KG1 (cell line): ENCODE measurements around the gene GRIN1.
A peak's percentile ranks its signal among the peaks of the same experiment; 100 is the strongest.

Source experiments
- DNase-seq: peaks from one replicate; lab custom pipeline; 2025; lab: John Stamatoyannopoulos, UW

The GRIN1 gene

DNA sequence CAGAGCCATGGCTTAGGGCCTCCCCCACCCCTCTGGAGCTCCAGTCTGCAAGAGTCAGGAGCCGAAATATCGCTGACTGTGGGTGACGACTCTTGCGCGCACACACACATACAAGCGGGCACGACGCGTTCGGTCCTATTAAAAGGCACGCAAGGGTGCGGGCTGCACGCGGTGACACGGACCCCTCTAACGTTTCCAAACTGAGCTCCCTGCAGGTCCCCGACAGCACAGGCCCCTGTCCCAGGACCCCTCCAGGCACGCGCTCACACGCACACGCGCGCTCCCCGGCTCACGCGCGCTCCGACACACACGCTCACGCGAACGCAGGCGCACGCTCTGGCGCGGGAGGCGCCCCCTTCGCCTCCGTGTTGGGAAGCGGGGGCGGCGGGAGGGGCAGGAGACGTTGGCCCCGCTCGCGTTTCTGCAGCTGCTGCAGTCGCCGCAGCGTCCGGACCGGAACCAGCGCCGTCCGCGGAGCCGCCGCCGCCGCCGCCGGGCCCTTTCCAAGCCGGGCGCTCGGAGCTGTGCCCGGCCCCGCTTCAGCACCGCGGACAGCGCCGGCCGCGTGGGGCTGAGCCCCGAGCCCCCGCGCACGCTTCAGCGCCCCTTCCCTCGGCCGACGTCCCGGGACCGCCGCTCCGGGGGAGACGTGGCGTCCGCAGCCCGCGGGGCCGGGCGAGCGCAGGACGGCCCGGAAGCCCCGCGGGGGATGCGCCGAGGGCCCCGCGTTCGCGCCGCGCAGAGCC lies at the start of gene GRIN1:
Gene GRIN1, plus strand, starts transcription at position 433 of the 746 bp plus-strand sequence. CDS start 333 bp downstream, outside the sequence.
- DNase-seq: no peak

DNA sequence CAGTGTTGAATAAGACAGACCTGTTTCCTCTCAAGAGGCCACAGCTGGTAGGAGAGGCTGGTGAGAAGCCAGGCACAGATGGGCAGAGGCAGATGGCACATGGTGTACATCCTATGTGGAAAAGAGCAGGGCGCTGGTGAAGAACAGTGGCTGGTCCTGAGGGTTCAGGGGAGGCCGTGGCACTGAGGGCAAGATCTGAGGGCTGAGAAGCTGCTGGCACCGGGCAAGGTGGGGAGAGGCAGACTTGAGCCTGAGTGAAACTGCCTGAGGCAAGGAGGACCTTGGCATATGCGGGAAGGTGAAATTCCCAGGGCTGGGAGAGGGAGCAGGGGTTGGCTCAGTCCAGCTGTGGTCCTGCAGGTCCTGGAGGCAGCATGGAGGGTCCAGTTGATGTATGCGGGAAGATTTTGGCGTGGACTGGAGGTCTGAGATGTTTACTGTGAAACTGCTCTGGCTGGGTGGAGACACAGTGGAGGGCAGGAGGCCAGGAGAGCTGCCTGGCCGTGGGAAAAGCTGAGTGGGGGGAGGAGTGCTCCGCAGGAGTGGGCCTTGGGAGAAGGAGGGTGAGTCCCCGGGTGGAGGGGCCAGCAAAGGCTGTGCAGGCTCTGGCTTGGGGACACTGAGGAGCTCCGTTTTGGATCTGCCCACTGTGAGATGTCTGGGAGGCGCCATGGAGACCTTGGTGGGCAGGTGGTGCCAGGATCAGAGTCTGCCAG lies 49.6 kb upstream of the GRIN1 start:
- no peak for DNase-seq

DNA sequence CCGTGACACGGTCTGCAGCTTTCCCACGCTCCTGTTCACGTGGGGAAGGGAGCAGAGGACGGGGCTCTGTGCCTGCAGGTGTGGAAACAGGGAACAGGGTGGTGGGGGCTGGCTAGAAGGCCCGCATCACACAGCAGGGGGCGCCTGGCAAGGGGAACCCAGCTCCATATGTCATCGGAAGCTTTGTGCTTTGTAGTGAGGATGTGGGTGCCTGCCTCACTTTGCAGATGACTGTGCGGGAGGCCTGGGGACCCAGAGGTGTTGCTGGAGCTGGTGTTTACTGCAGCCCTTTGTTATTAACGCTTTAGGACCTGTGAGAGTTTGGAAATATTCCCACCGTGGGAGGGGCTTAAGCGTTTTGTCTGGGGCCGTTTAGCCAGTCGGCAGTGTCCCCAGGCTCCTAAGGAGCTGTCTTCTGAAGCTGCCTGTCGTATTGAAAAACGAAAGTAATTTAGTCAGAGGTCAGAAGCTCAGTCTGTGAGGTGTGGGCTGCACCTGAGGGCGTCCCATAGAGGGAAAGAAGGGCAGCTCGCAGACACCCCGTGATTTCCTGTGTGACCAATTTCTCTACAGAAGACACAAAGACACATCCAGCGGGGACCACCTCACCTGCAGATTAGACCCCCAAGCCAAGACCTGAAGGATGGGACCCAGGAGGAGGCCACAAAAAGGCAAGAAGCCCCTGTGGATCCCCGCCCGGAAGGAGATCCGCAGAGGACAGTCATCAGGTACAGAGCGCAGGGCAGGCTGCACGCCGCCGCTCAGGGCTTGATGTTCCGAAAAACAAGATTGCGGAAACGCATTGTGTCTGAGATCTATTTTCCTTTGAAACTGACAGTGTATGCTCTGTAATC lies 43.1 kb upstream of the GRIN1 start:
- peak; percentile 29 for DNase-seq

DNA sequence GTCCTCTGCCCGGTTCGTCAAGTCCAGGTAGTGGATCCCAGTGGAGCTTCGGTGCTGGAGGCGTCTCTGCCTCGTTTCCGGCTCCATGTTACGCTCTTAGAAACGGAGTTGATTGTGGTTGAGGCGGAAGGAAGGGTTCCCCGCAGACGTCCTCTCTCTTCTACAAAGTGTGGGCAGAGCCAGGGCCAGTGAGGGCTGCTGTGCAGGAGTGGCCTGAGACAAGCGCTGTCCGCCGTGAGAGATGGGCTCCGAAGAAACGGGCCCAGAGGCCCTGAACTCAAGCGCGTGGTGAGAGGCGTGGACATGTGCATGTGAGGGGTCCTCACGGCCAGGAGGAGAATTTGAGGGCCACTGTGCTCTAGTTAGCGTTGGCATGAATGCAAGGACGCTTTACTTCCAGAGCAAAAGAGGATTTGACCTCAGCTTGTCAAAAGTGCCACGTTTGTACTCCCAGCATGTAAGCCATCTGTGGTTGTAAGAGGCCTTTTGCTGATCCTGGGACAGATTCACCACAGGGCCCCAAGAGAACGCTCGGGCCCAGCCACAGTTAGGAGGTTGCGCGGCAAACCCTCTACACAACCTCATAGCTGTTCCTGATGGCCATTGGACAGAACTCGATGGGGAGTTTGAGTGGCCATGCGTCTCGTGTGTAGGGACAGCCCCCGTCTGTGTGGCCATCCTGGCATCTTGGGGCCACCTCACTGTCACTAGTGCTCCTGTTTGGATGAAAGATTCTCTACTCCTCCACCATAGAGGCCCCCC lies 42.0 kb upstream of the GRIN1 start:
- no peak for DNase-seq

GRCh38 chr9:137097761-137098462 lies 41.0 kb upstream of the GRIN1 start:
- no peak for DNase-seq

DNA sequence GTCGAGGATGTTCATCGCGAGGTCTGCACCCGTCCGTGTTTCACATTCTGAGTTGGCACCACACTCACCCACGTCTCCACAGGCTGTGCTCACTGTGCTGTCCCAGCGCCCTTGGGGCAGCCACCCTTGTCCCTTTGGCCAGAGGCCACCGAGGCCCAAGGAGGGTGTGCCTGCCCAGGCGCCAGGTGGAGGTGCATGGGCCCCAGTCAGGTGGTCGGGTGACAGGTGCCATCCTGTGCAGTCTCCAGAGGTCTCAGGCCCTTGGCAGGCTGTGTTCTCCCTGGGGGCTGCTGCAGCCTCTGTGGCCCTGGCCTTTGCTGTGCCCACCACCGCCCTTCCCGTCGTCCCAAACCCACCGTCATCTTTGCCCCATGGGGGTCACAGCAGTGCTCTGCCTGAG lies 39.7 kb upstream of the GRIN1 start:
- no peak for DNase-seq

DNA sequence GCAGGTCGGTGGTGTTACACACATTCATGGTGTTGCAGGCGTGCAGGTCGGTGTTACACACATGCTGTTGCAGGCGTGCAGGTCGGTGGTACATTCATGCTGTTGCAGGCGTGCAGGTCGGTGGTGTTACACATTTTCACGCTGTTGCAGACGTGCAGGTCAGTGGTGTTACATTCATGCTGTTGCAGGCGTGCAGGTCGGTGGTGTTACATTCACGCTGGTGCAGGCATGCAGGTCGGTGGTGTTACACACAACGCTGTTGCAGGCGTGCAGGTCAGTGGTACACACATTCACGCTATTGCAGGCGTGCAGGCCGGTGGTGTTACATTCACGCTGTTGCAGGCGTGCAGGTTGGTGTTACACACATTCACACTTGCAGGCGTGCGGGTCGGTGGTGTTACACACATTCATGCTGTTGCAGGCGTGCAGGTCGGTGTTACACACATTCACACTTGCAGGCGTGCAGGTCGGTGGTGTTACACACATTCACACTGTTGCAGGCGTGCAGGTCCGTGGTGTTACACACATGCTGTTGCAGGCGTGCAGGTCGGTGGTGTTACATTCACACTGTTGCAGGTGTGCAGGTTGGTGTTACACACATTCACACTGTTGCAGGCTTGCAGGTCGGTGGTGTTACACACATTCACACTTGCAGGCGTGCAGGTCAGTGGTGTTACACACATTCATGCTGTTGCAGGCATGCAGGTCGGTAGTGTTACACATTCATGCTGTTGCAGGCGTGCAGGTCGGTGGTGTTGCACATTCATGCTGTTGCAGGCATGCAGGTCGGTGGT lies 35.6 kb upstream of the GRIN1 start:
- no peak for DNase-seq

GRCh38 chr9:137105814-137106661 lies 32.9 kb upstream of the GRIN1 start:
- DNase-seq: no peak

GRCh38 chr9:137106662-137107250 lies 32.2 kb upstream of the GRIN1 start:
- DNase-seq: no peak

DNA sequence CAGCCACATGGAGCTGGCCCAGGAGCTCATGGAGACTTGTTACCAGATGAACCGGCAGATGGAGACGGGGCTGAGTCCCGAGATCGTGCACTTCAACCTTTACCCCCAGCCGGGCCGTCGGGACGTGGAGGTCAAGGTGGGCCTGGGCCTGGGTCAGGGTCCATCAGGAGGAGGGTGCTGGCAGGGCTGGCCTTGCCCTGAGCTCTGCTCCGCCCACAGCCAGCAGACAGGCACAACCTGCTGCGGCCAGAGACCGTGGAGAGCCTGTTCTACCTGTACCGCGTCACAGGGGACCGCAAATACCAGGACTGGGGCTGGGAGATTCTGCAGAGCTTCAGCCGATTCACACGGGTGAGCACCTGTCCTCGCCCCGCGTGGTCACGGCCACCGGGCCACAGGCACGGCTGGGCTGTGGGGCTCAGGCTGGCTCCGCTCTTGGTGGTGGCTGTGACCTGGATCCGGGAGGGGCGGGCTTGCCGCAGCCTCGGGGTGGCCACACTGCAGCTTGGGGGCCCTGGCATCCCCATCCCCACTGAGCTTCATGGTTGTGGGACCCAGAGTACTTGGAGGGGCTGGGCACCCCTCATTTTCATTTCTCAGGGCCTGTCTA lies 31.5 kb upstream of the GRIN1 start:
- no peak for DNase-seq

DNA sequence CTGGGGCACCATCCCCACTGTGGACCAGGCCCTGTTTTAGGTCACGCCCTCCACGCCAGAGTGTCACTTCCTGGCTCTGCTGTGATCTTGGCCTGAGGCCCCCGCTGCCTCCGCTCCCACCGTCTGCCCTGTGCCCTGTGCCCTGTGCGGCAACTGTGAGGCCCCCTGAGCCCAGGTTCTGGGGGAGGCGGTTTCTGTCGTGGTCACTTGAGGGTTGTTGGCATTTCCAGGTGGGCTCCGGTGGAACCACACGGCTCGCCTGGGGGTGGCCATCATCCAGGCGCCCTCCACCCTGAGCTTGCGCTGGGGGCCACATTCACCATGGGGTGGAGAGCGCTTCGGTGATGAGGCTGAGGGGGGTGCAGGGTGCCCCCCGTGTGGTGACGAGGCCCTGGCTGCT lies 31.0 kb upstream of the GRIN1 start:
- no peak for DNase-seq

DNA sequence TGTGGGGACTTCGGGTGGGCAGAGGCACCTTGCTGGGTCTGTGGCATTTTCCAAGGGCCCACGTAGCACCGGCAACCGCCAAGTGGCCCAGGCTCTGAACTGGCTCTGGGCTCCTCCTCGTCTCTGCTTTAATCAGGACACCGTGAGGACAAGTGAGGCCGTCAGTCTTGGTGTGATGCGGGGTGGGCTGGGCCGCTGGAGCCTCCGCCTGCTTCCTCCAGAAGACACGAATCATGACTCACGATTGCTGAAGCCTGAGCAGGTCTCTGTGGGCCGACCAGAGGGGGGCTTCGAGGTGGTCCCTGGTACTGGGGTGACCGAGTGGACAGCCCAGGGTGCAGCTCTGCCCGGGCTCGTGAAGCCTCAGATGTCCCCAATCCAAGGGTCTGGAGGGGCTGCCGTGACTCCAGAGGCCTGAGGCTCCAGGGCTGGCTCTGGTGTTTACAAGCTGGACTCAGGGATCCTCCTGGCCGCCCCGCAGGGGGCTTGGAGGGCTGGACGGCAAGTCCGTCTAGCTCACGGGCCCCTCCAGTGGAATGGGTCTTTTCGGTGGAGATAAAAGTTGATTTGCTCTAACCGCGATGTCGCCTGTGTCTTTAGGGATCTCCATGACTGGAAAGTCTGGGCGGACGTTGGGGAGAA lies 30.2 kb upstream of the GRIN1 start:
- no peak for DNase-seq

GRCh38 chr9:137109250-137110146 lies 29.5 kb upstream of the GRIN1 start:
- no peak for DNase-seq

GRCh38 chr9:137110147-137110910 lies 28.6 kb upstream of the GRIN1 start:
- DNase-seq: no peak

GRCh38 chr9:137110911-137111787 lies 27.8 kb upstream of the GRIN1 start:
- no peak for DNase-seq
